Mesodermal cell (in vitro differentiated cells): ENCODE results near the gene CRYM.
"Not testable (repeated sequence)": the region's sequence is repeated elsewhere in the genome, so short reads cannot be mapped to it uniquely, and the experiment has no call there.

Experiments
- H3K27ac ChIP-seq: 2 replicates; pipeline ENCODE4 v1.7.0; 2013; ENCODE audit warnings: mild to moderate bottlenecking, low read depth, low read length, moderate library complexity; ENCODE audit not compliant: severe bottlenecking
- H3K36me3 ChIP-seq: 2 replicates; pipeline ENCODE4 v1.7.1; 2013; ENCODE audit warnings: mild to moderate bottlenecking, low read length, moderate library complexity; ENCODE audit not compliant: control insufficient read depth, insufficient read depth
- H3K4me1 ChIP-seq: one replicate; pipeline ENCODE4 v1.7.1; 2013; ENCODE audit warnings: mild to moderate bottlenecking, low read length; ENCODE audit not compliant: insufficient read depth, control insufficient read depth, poor library complexity, severe bottlenecking
- H3K4me3 ChIP-seq: 2 replicates; pipeline ENCODE4 v1.7.0; 2013; ENCODE audit warnings: low read length, control low read depth, mild to moderate bottlenecking; ENCODE audit not compliant: insufficient read depth, poor library complexity, severe bottlenecking; ENCODE audit errors: extremely low read depth
- H3K9me3 ChIP-seq: 2 replicates; pipeline ENCODE4 v1.7.1; 2013; ENCODE audit warnings: mild to moderate bottlenecking, low read length, moderate library complexity; ENCODE audit not compliant: control insufficient read depth
- WGBS, 2 experiments: methylation state at CpG; one replicate each; pipeline ENCODE4 v1.1.5; 2013; ENCODE audit warnings: missing lambda C conversion rate in 2 of 2; ENCODE audit not compliant: insufficient coverage in 2 of 2; 5-methylcytosine and 5-hydroxymethylcytosine counted together

CRYM gene

DNA sequence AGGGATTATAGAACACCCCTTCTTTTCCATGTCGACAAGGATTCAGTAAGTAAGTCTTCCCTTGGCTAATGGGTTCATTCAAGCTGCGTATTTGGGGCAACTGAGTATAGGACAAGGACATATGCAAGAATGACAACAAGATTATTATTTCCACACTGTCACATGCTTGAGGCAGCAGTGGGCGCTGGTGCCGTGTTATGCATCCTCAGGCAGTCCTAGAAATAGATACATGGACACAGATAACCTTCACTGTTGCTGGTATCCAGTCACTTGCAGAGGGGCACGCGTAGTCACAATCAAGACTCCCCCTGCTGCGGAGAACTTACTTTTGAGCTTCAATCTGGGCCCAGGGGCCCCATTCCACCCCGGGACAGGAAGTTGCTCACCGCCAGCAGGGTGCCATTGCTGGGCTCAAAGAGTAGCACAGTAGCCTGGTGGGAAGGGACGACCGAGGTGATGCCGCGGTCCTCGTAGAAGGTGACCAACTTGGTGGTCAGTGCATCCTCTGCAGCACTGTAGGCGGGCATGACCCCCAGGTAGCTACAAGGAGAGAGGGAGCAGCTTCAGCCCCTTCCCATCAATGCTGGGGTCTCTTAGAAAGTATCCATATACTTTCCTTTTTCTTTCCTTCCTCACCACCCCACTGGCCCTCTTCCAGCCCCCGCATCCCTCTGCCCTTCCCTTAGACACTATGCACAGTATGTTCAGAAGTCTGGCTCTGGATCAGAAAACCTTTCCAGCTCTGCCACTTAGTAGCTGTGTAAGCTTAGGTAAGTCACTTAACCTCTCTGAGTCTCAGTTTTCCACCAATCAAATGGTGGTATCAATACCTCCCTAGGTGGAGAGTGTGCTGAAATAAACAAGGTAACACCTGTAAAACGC, 804 bp downstream of the CRYM start:
- no peaks in the 10 kb centered on the region for H3K9me3 ChIP-seq
- no peak overlapping the region for H3K4me3 ChIP-seq
- peaks cover 3% of the 10 kb centered on the region for H3K4me1 ChIP-seq
- 80 to 86% methylated on average over 11 to 15 of the region's 17 CpGs for WGBS, 2 experiments
- H3K27ac ChIP-seq, result no peak overlapping the region
- no peaks in the 10 kb centered on the region for H3K36me3 ChIP-seq

DNA sequence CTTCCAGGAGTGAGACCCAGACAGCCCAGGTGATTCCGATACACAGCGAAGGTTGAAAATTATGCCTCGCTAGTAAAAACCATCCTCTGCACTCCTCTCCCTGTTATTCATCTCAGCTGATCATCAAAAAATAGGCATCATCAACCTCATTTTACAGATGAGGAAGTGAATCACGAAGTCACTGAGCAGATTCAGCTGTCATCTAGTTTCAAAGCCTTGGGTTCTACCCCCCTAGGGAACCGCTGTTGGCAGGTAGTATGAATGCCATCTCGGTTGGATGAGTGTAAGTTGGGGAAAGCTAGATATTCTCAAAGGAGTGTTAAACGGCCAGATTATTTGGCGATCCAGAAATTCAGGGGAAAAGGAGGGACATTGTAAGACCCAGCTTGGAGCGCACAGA, 2.0 kb downstream of the CRYM start:
- no peaks in the 10 kb centered on the region for H3K9me3 ChIP-seq
- H3K4me3 ChIP-seq, result no peak overlapping the region
- 96 to 98% methylated on average over 8 of the region's 9 CpGs for WGBS, 2 experiments
- H3K27ac ChIP-seq, result no peak overlapping the region
- H3K36me3 ChIP-seq, result no peaks in the 10 kb centered on the region
- H3K4me1 ChIP-seq, result peaks cover 3% of the 10 kb centered on the region

DNA sequence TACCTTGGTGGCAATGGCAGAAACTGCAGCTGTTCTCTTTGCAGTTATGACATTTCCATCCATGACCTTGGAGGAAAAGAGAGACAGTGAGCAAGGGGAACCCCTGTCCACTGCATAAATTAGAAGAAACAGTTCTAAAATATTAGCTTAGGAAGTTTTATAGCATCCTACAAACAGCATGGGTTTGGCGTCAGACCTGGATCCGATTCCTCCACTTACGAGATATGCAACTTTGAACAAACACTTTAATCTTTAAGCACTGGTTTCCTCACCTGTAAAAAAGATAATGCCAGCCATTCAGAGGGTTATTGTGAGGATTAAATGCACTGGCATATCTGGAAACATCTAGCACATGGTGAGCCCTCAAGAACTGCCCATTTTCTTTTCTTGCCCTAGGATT, 2.6 kb downstream of the CRYM start:
- WGBS, 2 experiments, result 100% methylated on average over 3 of the region's 3 CpGs
- Histone ChIP-seq H3K36me3 (no peaks in the 10 kb centered on the region), H3K27ac (no peak overlapping the region), H3K4me3 (no peak overlapping the region), H3K9me3 (no peaks in the 10 kb centered on the region), H3K4me1 (peaks cover 3% of the 10 kb centered on the region)

DNA sequence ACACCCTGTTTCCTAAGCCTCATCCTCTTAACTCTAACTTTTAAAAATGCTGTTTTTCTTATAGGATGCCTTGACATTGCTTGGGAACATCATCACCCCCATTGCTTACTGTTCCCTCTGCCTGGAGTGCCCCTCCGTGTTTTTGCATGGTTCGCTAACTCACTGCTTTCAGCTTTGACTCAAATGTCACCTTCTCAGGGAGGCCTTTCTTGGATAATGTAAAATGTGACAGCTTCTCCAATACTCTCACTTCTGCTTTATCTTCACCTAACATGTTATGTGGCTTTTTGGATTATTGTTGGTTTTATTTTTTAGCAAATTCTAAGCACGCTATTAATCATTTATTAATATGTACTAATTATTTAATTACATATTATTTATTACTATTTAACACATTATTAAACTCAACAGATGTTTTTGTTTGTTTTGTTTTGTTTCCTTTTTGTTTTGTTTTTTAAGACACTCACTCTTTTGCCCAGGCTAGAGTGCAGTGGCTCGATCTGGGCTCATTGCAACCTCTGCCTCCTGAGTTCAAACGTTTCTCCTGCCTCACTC, 3.8 kb downstream of the CRYM start:
- Histone ChIP-seq H3K9me3 (no peaks in the 10 kb centered on the region), H3K4me1 (peaks cover 3% of the 10 kb centered on the region), H3K27ac (no peak overlapping the region), H3K36me3 (no peaks in the 10 kb centered on the region), H3K4me3 (no peak overlapping the region)
- WGBS, 2 experiments, result 75 to 78% methylated on average over 2 of the region's 5 CpGs

DNA sequence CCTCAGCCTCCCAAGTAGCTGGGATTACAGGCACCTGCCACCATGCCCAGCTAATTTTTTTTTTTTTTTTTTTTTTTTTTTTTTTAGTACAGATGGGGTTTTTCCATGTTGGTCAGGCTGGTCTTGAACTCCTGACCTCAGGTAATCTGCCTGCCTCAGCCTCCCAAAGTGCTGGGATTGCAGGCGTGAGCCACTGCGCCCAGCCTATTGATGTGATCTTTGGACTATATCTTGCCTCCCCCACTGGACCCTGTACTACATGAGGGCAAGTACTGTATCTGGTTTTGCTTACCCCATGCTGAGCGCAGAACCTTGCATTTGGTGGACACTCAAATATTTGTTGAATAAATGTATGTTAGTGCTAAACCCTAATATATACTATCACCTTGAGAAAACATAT, 5.3 kb downstream of the CRYM start:
- H3K4me3 ChIP-seq, H3K4me1 ChIP-seq, H3K27ac ChIP-seq, H3K36me3 ChIP-seq, H3K9me3 ChIP-seq: not testable (repeated sequence)
- 87 to 100% methylated on average over 1 to 2 of the region's 3 CpGs for WGBS, 2 experiments

DNA sequence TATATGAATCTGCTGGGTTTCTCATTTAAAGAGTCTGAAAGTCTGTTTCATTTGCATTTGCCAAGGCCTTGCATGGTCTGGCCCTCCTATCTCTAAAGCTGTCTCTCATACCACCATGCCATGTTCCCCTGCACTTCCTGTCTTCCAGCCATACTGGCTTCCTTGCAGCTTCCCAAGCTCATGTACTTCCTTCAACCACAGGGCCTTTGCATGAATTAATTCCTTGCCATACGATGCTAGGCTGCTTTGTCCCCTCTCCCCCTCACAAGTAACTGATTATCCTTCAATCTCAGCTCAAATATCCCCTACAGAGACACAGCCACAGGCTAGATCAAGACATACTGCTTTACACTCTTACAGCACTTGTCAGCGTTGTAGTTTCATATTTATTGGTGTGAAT, 5.8 kb downstream of the CRYM start:
- Histone ChIP-seq H3K27ac (no peak overlapping the region), H3K4me1 (no peaks in the 10 kb centered on the region), H3K9me3 (no peaks in the 10 kb centered on the region), H3K4me3 (no peak overlapping the region), H3K36me3 (no peaks in the 10 kb centered on the region)
- WGBS, 2 experiments, result 0% methylated on average over 1 of the region's 2 CpGs

DNA sequence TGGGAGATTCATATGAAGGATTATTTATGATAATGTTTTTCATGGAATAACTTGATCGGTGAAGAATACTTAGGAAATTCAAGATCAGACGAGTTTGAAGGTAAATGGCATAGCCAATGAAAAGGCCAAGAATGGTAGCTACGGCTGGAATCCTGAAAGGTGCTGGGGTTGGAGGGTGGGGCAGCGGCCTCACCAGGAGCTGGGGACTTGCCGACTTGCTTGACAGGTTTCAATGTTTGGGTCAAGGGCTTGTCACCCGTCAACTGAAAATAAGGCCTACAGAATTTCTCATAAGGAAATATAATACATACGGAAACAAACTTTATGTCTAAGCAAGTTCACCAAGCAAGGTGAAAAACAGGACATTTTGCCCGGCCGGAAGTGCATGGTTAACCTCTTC, 9.9 kb downstream of the CRYM start:
- 83 to 85% methylated on average over 7 to 9 of the region's 9 CpGs for WGBS, 2 experiments
- no peak overlapping the region for H3K4me3 ChIP-seq
- H3K27ac ChIP-seq, result no peak overlapping the region
- H3K9me3 ChIP-seq, result no peaks in the 10 kb centered on the region
- no peaks in the 10 kb centered on the region for H3K36me3 ChIP-seq
- no peaks in the 10 kb centered on the region for H3K4me1 ChIP-seq

DNA sequence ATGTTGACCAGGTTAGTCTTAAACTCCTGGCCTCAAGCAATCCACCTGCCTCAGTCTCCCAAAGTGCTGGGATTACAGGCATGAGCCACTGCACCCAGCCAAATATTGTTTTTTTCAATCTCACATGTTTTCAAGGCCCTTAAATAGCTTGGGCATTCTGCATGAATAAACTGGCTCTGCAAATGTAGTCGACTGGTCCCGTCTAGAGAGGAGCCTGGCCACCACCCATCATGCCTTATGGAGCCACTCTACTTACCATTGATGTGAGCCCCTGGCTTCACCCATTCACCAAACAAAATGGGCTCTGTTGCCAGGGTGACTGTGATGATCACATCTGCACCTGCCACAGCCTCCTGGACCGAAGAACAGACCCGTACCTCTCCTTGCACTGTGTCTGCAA, 10.8 kb downstream of the CRYM start:
- H3K4me1 ChIP-seq, result no peaks in the 10 kb centered on the region
- no peaks in the 10 kb centered on the region for H3K36me3 ChIP-seq
- no peak overlapping the region for H3K27ac ChIP-seq
- H3K4me3 ChIP-seq, result no peak overlapping the region
- no peaks in the 10 kb centered on the region for H3K9me3 ChIP-seq
- 93 to 96% methylated on average over 4 of the region's 4 CpGs for WGBS, 2 experiments

DNA sequence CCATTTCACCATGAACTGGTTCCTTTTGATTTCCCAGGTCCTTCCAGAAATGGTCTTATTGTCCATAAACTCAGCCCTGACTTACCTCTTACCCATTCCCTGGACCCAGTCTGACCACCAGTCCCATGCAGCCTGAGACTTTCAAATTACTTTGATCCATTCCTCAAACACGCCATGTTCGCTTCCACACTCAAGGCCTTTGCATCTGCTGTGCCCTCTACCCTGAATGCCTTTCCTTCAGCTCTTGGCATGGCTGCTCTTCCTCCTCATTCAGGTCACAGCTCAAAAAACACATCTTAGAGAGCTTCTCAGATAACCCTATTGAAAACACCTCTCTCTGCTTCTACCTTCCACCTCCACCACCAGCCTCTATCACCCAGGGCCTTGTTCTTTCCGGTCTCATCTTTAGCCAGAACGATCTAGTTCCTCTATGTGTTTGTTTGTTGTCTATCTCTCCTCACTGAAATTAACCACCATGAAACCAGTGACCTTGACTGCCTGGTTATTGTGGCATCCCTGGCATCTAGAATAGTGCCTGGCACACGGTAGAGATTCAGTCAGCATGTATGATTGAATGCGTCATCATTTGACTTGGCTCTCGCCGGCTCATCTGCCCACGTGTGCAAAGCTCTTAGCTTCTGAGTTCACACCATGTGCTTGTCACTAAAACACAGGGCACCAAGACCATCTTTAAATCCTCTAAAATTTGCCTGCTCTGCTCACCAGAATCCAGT, 12.8 kb downstream of the CRYM start:
- Histone ChIP-seq H3K36me3 (no peaks in the 10 kb centered on the region), H3K4me3 (no peak overlapping the region), H3K27ac (no peak overlapping the region), H3K9me3 (no peaks in the 10 kb centered on the region), H3K4me1 (no peaks in the 10 kb centered on the region)
- 93 to 96% methylated on average over 7 of the region's 9 CpGs for WGBS, 2 experiments

DNA sequence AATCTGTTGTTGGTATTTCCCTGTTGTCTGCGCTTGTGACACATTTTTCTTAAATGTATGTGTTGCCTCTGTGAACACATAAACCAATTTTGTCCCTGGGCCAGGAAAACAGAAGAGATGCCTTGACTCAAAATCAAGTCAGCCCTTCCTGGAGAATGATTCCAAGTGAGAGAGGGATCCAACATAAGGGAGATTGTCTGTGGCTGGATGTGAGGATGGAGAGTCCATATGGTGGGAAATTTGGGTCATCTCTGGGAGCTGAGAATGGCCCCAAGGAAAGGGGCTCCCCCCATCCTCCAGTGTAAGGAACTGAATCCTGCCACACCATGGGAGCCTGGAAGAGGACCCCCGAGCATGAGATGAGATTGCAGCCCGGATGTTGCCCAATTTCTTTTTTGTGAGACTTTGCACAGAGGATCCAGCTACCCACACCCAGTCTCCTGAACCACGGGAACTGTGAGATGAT, 13.5 kb downstream of the CRYM start:
- Histone ChIP-seq H3K4me3 (no peak overlapping the region), H3K4me1 (no peaks in the 10 kb centered on the region), H3K9me3 (no peaks in the 10 kb centered on the region), H3K36me3 (no peaks in the 10 kb centered on the region), H3K27ac (no peak overlapping the region)
- WGBS, 2 experiments, result 76 to 91% methylated on average over 1 to 3 of the region's 4 CpGs
